NT2/D1 (cell line): ENCODE results near the gene PHC1.
"Not testable (repeated sequence)": the region's sequence is repeated elsewhere in the genome, so short reads cannot be mapped to it uniquely, and the experiment has no call there.

Source experiments
- DNase-seq: peaks from one replicate; pipeline ENCODE4 v3.0.0-alpha.2; 2011; ENCODE audit warnings: low read depth, low spot score
- H3K27me3 ChIP-seq: 2 replicates; pipeline ENCODE4 v1.6.0; 2011; ENCODE audit warnings: mild to moderate bottlenecking; ENCODE audit not compliant: insufficient read length, insufficient read depth
- H3K36me3 ChIP-seq: 2 replicates; pipeline ENCODE4 v1.6.1; 2011; ENCODE audit warnings: mild to moderate bottlenecking, low read length, mixed read lengths; ENCODE audit not compliant: insufficient read depth, insufficient read length
- H3K4me1 ChIP-seq: 2 replicates; pipeline ENCODE4 v1.5.1; 2011; ENCODE audit not compliant: insufficient read depth, insufficient read length
- H3K4me3 ChIP-seq: 2 replicates; pipeline ENCODE4 v1.5.1; 2011; ENCODE audit warnings: low read depth; ENCODE audit not compliant: insufficient read length
- H3K9ac ChIP-seq: 2 replicates; pipeline ENCODE4 v1.6.0; 2011; ENCODE audit warnings: low read depth; ENCODE audit not compliant: insufficient read length
- H3K9me3 ChIP-seq: 2 replicates; pipeline ENCODE4 v1.5.1; 2011; ENCODE audit warnings: mild to moderate bottlenecking, low read length; ENCODE audit not compliant: insufficient read depth
- SUZ12 ChIP-seq: IDR thresholded peaks from 2 replicates; pipeline ENCODE4 v1.6.1; 2011; ENCODE audit not compliant: insufficient read length, insufficient read depth; ENCODE audit errors: extremely low read depth
- YY1 ChIP-seq: IDR thresholded peaks from 2 replicates; pipeline ENCODE4 v1.6.1; 2011; ENCODE audit not compliant: insufficient read length, insufficient read depth
- ZNF274 ChIP-seq: IDR thresholded peaks from 2 replicates; pipeline ENCODE4 v1.6.1; 2011; ENCODE audit warnings: mild to moderate bottlenecking, low read depth, low read length

Gene PHC1

GRCh38 chr12:8899830-8900229 is 14.5 kb upstream of the PHC1 start:
- no peaks in the 10 kb centered on the region for H3K27me3 ChIP-seq
- no peaks in the 10 kb centered on the region for H3K36me3 ChIP-seq
- no peak overlapping the region for H3K4me3 ChIP-seq
- TF ChIP-seq YY1 (no peak), ZNF274 (no peak), SUZ12 (no peak)
- H3K9ac ChIP-seq = no peak overlapping the region
- H3K4me1 ChIP-seq = no peaks in the 10 kb centered on the region
- peaks cover 13% of the 10 kb centered on the region; the same call in 1 of the 2 replicates for H3K9me3 ChIP-seq
- no peak for DNase-seq

GRCh38 chr12:8902703-8903102 is 11.6 kb upstream of the PHC1 start:
- not testable (repeated sequence) for H3K9ac ChIP-seq, H3K27me3 ChIP-seq, H3K4me1 ChIP-seq, DNase-seq, H3K4me3 ChIP-seq, H3K36me3 ChIP-seq
- peaks cover 13% of the 10 kb centered on the region; the same call in 1 of the 2 replicates for H3K9me3 ChIP-seq

- Histone ChIP-seq H3K9ac (no peak overlapping the region), H3K4me1 (peaks cover 4% of the 10 kb centered on the region), H3K27me3 (no peaks in the 10 kb centered on the region), H3K9me3 (peaks cover 13% of the 10 kb centered on the region; the same call in 1 of the 2 replicates), H3K36me3 (no peaks in the 10 kb centered on the region), H3K4me3 (no peak overlapping the region)
- TF ChIP-seq YY1 (no peak), SUZ12 (no peak), ZNF274 (no peak)
- DNase-seq = no peak
These were observed 10.7 kb upstream of the PHC1 start for GRCh38 chr12:8903646-8904045.

GRCh38 chr12:8904665-8905064 is 9.6 kb upstream of the PHC1 start:
- no peaks in the 10 kb centered on the region for H3K27me3 ChIP-seq

GRCh38 chr12:8905546-8905945 is 8.8 kb upstream of the PHC1 start:
- H3K36me3 ChIP-seq = no peaks in the 10 kb centered on the region
- H3K4me3 ChIP-seq = no peak overlapping the region
- no peak for TF ChIP-seq ZNF274
- DNase-seq = peak; percentile 78
- no peaks in the 10 kb centered on the region for H3K27me3 ChIP-seq
- H3K9ac ChIP-seq = no peak overlapping the region
- peaks cover 12% of the 10 kb centered on the region; the same call in 1 of the 2 replicates for H3K9me3 ChIP-seq
- peaks cover 6% of the 10 kb centered on the region for H3K4me1 ChIP-seq

More at GRCh38 chr12:8904665-8905064, 9.6 kb upstream of the PHC1 start:
- Histone ChIP-seq H3K36me3 (no peaks in the 10 kb centered on the region), H3K4me3 (no peak overlapping the region), H3K9me3 (peaks cover 13% of the 10 kb centered on the region; the same call in 1 of the 2 replicates), H3K9ac (no peak overlapping the region), H3K4me1 (peaks cover 4% of the 10 kb centered on the region)
- no peak for TF ChIP-seq ZNF274
- no peak for TF ChIP-seq SUZ12
- TF ChIP-seq YY1 = no peak
- no peak for DNase-seq

GRCh38 chr12:8906266-8907180 is 7.8 kb upstream of the PHC1 start:
- TF ChIP-seq YY1 (no peak), ZNF274 (no peak), SUZ12 (no peak)
- Histone ChIP-seq H3K36me3 (no peaks in the 10 kb centered on the region), H3K4me3 (no peak overlapping the region), H3K4me1 (peaks cover 8% of the 10 kb centered on the region), H3K9me3 (peaks cover 3% of the 10 kb centered on the region; the same call in 1 of the 2 replicates), H3K27me3 (no peaks in the 10 kb centered on the region), H3K9ac (peak overlapping the region; percentile 44)
- peak; percentile 73 for DNase-seq

GRCh38 chr12:8907513-8907912 is 6.8 kb upstream of the PHC1 start:
- no peaks in the 10 kb centered on the region; the same call in 1 of the 2 replicates for H3K9me3 ChIP-seq
- H3K9ac ChIP-seq = peak overlapping the region; percentile 44
- no peak overlapping the region for H3K4me3 ChIP-seq
- no peak for DNase-seq
- peaks cover 8% of the 10 kb centered on the region for H3K4me1 ChIP-seq
- no peaks in the 10 kb centered on the region for H3K27me3 ChIP-seq
- TF ChIP-seq SUZ12 (no peak), ZNF274 (no peak), YY1 (no peak)
- no peaks in the 10 kb centered on the region for H3K36me3 ChIP-seq
